NCI-H2029 (cell line): Measurements from ENCODE around the gene ST6GALNAC6.
"Not testable (repeated sequence)": the region's sequence is repeated elsewhere in the genome, so short reads cannot be mapped to it uniquely, and the experiment has no call there.

Experiments used
- DNase-seq: peaks from one replicate; lab custom pipeline; 2025; lab: John Stamatoyannopoulos, UW

ST6GALNAC6 gene

DNA sequence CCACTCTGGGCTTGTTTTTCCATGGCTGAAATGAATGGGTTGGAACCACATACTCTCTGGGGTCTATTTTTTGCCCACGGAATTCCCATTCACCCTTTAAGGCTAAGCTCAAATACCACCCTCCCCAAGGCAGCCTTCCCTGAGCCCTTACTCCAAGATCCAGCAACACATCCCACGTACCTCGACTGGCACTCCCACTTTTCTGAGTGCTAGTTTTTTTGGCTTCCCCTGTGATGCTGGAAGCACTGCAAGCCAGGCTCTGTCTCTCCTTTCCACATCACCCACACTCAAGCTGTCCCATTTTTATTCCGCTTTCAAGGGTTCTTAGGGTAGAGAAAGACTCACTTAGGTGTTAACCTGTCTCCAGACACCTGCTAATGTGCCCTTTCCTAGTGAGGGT, 6.0 kb downstream of the ST6GALNAC6 start:
- no peak for DNase-seq

DNA sequence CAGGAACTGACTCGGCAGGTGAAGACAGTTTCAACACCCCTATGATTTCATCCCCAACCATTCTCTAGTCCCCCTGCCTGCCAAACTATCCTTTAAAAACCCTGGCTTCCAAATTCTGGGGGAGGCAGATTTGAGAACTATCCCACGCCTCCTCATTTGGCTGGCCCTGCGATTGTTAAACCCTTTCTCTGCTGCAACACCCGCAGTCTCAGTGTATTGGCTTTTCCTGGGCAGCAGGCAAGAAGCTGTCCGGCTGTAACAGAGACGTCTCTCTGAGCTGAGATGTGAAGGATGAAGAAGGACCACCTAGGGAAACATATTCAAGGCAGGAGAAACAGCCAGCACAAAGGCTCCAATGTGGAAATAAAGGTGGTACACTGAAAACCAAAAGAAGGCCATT, 6.6 kb downstream of the ST6GALNAC6 start:
- DNase-seq: no peak

DNA sequence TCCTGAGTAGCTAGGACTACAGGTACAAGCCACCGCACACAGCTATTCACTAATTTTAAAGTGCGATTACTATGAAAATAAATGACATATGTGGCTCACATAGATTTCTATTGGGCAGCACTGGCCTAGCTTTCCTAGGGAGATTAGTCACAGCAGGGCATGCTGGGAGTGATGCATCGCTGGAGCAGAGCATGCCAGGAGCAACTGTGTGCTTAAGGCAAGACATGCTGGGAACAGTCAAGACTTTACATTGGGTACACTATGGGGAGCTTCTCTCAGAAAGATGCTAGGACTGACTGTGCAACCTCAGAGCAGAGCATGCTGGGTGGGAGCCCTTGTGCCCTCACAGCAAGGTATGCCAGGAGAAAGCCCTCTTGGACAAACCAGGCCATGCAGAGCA, 9.3 kb downstream of the ST6GALNAC6 start:
- DNase-seq: no peak

DNA sequence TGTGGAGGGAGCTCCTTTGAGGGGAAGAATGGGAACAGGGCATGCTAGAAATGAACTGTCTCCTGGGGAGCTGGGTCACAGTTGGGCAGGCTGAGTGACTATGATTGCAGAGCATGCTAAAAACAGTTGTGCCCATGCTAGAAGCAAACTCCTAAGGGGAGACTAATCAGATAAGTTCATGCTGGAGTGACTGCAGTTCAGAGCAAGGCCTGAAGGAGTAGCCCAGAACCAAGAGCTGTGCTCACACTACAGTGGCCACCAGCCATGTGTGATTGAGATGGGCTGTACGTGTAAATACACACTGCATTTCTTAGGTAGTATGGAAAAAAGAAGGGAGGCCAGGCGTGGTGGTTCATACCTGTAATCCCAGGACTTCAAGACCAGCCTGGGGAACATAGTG, 11.6 kb downstream of the ST6GALNAC6 start:
- no peak for DNase-seq

GRCh38 chr9:127886401-127886972, 12.9 kb downstream of the ST6GALNAC6 start:
- DNase-seq: no peak

- no peak for DNase-seq
Observed at GRCh38 chr9:127885508-127886281, 13.7 kb downstream of the ST6GALNAC6 start.

- DNase-seq: no peak
Observed at GRCh38 chr9:127884976-127885490, 14.4 kb downstream of the ST6GALNAC6 start.

DNA sequence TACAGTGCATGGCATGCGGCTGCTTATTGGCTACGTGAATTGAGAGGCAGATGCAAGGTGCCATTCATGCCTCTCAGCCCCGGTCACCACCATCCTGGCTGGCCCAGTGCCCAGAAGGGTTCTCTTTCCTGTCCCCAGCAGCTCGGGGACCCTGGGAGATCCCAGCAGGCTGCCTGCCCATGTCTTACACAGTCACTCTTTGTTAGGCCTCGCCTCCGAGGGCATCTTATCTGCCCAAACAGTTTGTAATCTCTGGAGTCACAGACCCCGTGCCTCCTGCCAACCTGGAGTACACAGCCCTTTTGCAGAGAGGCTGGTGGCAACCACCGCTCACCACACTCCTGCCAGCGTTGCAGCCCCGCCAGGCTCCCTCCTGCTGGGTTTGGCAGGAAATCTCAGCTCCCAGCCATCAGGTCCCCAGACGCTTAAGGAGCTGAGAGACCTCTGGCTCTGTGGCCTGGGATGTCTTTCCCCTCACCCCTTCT, 14.9 kb downstream of the ST6GALNAC6 start:
- peak; percentile 67 for DNase-seq

- no peak for DNase-seq
Observed at GRCh38 chr9:127883959-127884358, 15.4 kb downstream of the ST6GALNAC6 start.

DNA sequence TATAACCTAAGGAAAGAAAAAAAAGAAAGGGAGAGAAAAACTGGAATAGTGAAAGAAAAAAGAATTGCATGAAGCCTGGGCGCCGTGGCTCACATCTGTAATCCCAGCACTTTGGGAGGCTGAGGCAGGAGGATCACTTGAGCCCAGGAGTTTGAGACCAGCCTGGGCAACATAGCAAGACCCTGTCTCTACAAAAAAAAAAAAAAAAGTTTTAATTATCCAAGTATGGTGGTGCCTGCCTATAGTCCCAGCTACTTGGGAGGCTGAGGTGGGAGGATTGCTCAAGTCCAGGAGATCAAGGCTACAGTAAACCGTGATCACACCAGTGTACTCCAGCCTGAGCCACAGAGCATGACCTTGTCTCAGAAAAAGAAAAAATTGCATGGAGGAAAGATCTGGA, 17.7 kb downstream of the ST6GALNAC6 start:
- not testable (repeated sequence) for DNase-seq

DNA sequence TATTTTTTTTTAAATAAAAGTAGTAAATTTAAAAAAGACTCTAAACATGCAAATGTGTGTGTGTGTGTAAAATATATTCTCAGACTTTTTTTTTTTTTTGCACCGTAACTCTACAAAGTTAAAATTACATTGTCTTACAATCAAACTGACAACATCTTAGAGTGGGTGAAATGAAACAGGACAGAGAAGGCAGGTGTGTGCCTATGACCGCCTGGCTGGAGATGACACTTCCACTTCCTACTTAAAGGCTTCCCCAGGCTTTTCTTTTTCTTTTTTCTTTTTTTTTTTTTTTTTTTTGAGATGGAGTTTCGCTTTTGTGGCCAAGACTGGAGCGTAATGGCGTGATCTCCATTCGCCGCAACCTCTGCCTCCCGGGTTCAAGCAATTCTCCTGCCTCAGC, 19.3 kb downstream of the ST6GALNAC6 start:
- DNase-seq: no peak

DNA sequence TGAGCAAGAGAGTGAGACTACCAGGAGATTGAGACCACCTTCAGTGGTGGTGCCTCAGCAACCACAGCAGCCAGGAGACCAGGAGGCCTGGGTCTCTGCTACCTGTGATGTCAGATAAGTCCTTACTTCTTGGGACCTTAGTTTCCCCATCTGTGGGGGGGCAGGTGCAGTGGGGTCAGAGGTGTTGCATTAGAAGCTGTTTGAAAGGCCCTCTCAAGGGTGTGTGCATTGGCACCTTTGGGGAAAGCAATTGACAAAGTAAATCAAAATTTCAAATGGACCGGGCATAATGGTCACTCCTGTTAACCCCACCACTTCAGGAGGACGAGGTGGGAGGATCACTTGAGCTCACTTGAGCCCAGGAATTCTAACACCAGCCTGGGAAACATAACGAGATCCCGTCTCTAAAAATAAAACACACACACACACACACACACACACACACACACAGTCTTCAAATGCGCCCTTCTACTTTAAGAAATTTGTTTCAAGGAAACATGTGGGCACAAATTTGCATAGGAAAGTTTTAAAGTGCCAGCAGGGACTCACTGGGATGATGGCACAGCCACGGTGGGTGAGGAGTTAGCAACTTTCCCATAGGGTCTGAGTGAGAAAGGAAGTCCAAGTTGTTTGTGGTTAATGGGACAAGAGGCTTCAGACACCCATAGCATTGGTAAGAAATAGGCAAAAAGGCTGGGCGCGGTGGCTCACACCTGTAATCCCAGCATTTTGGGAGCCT, 20.6 kb downstream of the ST6GALNAC6 start:
- DNase-seq: no peak

DNA sequence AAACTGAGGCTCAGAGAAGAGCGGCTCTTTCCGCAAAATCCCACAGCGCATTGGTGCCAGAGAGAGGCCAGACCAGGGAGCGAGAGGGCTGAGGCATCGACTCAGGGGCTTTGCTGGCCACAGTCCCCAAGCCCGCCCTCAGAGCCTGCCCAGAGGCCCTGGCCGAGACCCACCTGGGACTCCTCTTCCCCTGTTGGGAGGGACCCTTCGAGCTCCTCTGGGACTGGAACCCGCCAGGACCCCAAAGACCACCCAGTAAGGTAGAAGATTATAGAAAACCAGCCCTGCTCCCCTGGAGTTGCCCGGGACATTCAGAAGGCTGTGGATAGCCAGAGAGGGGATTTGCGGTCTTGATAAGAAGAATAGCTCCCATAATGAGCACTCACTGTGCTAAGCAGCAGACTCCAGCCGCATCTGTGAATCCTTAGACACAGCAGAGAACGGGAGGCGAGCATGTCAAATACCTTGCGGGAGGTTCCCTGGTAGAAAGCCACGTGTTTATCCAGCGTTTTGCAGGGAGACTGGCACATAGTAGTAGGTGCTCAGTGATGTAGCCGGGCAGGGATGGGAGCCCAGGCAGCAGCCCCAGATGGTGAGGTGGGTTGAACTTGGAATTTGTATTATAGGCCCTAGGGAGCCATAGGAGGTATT, 21.3 kb downstream of the ST6GALNAC6 start:
- no peak for DNase-seq

DNA sequence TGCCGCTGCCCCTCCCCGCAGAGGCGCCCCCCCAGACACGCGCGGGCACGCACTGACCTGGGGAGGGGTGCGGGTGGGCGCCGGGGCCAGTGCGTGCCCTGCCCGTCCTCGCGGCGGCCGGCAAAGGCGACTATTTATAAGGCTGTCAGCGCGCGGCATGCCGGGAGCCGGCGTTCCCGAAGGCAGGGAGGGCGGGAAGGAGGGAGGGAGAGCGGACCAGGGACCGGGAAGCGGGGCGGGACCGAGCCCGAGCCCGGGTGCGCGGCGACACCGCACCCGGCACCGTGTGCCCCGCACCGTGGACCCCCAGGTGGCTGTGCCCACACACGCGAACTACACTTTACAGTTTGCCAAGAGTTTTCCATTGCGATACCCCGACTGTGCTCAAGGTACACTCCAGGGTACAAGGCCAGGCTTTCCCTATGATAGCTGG, 21.8 kb downstream of the ST6GALNAC6 start, which contains the start of gene AK1:
Gene AK1, minus strand, starts transcription at position 110 of the 433 bp plus-strand sequence. CDS start 3,058 bp downstream, outside the sequence.
- peak; percentile 57 for DNase-seq

DNA sequence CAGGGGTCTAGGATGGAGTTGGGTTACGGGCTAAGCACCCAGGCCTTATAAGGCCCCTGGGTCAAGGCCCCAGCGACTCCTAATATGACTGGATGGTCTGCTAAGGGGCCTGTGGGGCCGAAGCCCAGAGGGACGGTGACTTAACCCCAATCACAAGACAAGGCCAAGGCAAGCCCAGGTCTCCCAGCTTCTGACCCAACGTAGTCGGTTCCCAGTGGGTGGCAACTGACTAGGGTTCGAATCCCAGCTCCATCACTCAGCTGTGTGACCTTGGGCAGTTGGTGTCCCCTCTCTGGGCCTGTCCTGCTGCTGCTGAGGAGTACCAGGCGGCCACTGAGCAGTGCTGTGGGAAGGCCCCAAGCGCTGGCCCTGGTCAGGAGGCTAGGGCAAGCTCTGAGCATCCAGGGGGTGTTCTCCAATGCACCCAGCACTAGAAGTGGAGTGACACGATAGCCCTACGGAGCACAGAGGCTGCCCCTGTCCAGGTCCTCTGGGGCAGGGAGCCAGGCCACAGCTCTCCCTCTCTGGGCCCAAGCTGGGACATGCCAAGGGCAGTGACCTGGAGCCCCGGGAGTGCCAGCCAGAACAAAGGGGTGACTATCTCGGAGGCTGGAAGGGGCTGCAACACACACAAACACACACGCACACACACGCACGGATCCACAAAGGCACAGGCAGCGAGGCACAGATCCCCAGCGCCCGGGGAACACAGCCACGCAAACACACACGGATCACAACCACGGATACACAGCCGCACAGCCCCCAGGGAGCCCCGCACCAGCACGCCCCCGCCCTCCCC, 22.4 kb downstream of the ST6GALNAC6 start:
- no peak for DNase-seq

- DNase-seq: peak; percentile 23
Observed at GRCh38 chr9:127876026-127876763, 23.2 kb downstream of the ST6GALNAC6 start.

DNA sequence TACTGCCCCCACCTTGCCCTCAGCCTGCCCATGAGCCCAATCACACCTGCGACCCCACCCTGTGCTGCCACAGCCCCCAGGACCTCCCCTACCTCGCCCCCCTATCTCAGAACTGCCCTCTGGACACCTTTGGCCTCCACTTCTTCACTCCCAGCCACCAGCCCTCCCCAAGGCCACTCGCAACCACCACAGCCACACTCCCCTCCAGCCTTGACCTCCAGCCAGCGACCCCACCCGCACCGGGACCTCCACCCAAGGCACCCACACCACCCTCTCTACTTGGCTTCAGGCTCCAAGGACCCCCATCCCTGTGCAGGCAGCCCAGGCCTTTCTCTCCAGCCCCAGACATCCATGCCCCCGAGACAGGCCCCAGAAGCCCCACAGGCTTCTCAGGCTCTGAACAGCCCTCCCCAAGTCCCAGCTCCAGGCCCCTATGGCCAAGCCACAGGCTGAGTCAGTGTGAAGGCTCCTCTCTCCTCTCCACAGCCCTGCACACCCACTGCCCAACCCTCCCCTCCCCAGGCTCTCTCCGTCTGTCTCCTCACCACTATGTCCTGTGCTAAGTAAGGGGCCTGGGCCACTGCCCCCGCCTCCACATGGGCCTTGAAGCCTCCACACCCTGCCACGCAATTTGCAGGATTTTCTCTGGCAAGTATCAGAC, 24.0 kb downstream of the ST6GALNAC6 start:
- no peak for DNase-seq

GRCh38 chr9:127874301-127875221, 24.8 kb downstream of the ST6GALNAC6 start:
- DNase-seq: no peak

DNA sequence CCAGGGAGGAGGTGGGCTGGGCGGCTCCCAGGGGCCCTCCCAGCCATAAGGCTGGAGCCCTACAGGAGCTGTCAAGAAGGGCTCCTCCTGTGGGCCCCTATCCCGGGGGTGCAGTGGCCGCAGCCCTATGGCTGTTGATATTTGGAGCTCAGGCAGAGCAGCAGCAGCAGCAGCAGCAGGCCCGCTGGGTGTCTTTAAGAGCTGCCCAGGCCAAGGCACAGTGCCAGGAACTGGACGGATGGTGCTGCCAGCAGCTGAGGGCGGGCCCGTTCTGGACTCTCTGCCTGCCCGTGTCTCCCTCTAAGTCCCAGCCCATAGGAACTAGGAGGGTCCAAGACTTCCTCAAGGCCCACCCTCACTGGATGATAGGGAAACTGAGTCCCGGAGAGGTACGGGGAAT, 25.5 kb downstream of the ST6GALNAC6 start:
- no peak for DNase-seq
